Measurements from ENCODE around the gene ZNF281.

DNA sequence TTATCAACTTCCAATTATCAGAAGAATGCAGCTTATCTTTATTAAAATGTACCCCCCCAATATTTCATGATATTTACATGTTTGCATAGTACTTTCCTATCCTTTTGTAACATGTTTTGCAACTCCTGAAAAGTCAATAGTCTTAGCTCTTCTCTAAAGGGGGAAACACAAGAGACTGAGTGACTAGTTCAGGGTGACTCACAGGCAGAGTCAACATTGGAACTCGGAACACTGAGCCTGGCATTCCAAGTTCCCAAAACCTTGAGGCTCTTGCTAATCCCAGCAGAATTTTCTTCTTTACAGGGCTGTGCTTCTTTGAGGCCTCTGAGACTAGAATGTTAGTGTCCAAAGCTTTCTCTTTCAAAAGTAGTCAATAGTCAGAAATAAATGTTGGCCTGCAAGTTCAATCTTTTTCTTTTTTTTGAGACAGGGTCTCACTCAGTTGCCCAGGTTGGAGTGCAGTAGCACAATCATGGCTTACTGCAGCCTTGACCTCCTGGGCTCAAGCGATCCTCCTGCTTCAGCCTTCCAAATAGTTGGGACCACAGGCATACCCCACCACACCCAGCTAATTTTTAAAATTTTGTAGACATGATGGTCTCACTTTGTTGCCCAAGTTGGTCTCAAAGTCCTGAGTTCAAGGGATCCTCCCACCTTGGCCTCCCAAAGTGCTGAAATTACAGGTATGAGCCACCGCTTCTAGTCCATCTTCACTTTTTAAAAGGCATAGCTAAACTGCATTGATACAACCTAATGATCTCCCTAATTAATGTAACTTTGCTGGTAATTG lies 37.5 kb downstream of the ZNF281 start:
- TF ChIP-seq CTCF (IDR thresholded peaks at IDR 0.05; ENCODE audit: insufficient read depth, low read depth, low read length) (no peak), EZH2 (IDR thresholded peaks at IDR 0.05; ENCODE audit: insufficient read depth, low read length) (no peak)
